K562 (cell line): Measurements from ENCODE around the gene RHOBTB3. TPM values are rescaled to one million over a fixed set of nuclear protein-coding genes. Genes with fewer than 3 reads are reported as not detected.

Experiments
- ATF1 ChIP-seq, 2 experiments: fragments of 450-650 bp in 1 of 2; IDR thresholded peaks; 2 replicates each; pipeline ENCODE4 v1.6.1; 2016; ENCODE audit warnings: missing compliant biosample characterization in 1 of 2, missing genetic modification characterization in 1 of 2
- CTBP1 ChIP-seq: fragments of 450-650 bp; IDR thresholded peaks from 2 replicates; pipeline ENCODE4 v1.6.1; 2016; ENCODE audit warnings: borderline replicate concordance
- HDAC2 ChIP-seq: fragments of 450-650 bp; IDR thresholded peaks from 2 replicates; pipeline ENCODE4 v1.6.1; 2016; ENCODE audit warnings: mild to moderate bottlenecking
- MCM7 ChIP-seq, 2 experiments: fragments of 450-650 bp; IDR thresholded peaks; 2 replicates each; pipeline ENCODE4 v1.6.1; 2016 to 2018
- PHB ChIP-seq: fragments of 250-450 bp; sonication (Bioruptor Pico); IDR thresholded peaks from 2 replicates; pipeline ENCODE4 v1.5.0; 2021
- SNIP1 ChIP-seq: fragments of 450-650 bp; IDR thresholded peaks from 2 replicates; pipeline ENCODE4 v1.7.1; 2017; ENCODE audit warnings: low read depth, mild to moderate bottlenecking
- SREBF1 ChIP-seq: fragments of 150-350 bp; IDR thresholded peaks from 2 replicates; pipeline ENCODE4 v1.6.1; 2014; ENCODE audit warnings: antibody characterized with exemption, low read depth, low read length, borderline replicate concordance
- polyA plus RNA-seq, 8 experiments: library from polyadenylated mRNA; depleted of rRNA in 4 of 8; stranded (reverse) in 5 of 8; unstranded in 3 of 8; fragments of >200 nt; fragmentation: Nextera tagmentation in 2 of 8; fragmentation: Illumina TruSeq in 1 of 8; extraction: Ambion mirVana in 2 of 8; extraction: Trizol in 1 of 8; gene quantifications; 2 replicates each; pipeline versions ENCODE4 v1.2.1 to v1.2.3, GENCODE V29; 2011 to 2014; ENCODE audit warnings: inconsistent platforms in 1 of 8, missing spikeins in 1 of 8
- total RNA-seq, 7 experiments: library from RNA; depleted of rRNA in 6 of 7; stranded (reverse); fragments of >200 nt in 6 of 7; fragmentation: Illumina TruSeq in 2 of 7; extraction: Trizol in 2 of 7; gene quantifications; 2 replicates each; pipeline versions ENCODE4 v1.2.1 to v1.2.3, GENCODE V29; 2011 to 2021; ENCODE audit warnings: low replicate concordance in 1 of 7
- TF ChIP-seq, protein P1 (sequence below): fragments of 250-450 bp; sonication (Bioruptor Pico); IDR thresholded peaks from 2 replicates; pipeline ENCODE4 v1.5.0; 2021; ENCODE audit warnings: mild to moderate bottlenecking, moderate library complexity
- TF ChIP-seq, protein P2 (sequence below), 3 experiments: fragments of 200-800 bp in 1 of 3; sonication (Bioruptor generic) in 1 of 3; sonication (generic) in 1 of 3; formaldehyde crosslinking in 1 of 3; IDR thresholded peaks; 2 replicates each; pipeline versions ENCODE4 v1.6.1 to v1.8.0; 2016 to 2022; ENCODE audit warnings: mild to moderate bottlenecking in 2 of 3, missing compliant biosample characterization in 2 of 3, missing genetic modification characterization in 2 of 3, missing genetic modification reagents in 1 of 3
- TF ChIP-seq, protein P3 (sequence below), 2 experiments: fragments of 450-650 bp in 1 of 2; sonication (generic) in 1 of 2; formaldehyde crosslinking in 1 of 2; IDR thresholded peaks; 2 replicates each; pipeline versions ENCODE4 v1.7.1 to v1.9.0; 2016 to 2022; ENCODE audit warnings: inconsistent platforms in 1 of 2, mild to moderate bottlenecking in 1 of 2, missing genetic modification reagents in 1 of 2
- TF ChIP-seq, protein P4 (sequence below): fragments of 250-450 bp; sonication (Bioruptor Pico); IDR thresholded peaks from 2 replicates; pipeline ENCODE4 v1.5.0; 2020; ENCODE audit warnings: mild to moderate bottlenecking

RHOBTB3 gene
- total and polyA plus RNA-seq, 9 of the 15 experiments (the other 6 are each of a cell fraction or from before 2014, with no cell fraction given), result 39.7 to 143 (median 115) TPM

DNA sequence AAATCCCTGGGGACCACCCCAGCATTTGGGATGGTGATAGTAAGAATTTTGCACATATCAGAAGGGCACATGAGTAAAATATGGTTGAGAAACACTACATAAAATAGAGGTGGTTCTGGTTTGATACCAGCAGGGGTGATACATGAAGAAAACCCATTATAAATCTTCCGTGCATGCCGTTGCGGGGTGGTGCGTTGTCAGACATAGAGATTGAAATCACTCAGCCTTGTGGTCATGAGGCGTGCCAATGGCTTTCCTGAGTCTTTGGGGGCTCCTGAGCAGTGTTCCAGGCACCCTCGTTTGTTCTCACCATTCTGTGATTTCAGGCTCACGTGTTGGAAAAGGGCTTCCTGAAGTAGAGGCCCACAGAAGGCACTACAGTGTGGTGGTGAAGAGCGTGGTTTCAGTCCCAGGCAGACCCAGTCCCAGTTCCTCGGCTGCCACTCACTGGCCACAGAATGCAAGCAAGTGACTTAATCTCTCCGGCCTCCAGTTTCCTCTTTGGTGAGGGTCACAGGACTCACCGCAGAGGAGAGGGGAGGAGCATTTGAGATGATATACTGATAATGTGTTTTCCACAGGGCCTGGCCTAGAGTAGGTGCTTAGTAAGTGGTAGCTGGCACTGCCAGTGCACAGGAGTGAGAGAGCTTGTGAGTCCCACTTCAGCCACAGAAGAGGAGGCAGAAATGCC lies 111.9 kb downstream of the RHOBTB3 start (continued):
- TF ChIP-seq, protein P1, sequence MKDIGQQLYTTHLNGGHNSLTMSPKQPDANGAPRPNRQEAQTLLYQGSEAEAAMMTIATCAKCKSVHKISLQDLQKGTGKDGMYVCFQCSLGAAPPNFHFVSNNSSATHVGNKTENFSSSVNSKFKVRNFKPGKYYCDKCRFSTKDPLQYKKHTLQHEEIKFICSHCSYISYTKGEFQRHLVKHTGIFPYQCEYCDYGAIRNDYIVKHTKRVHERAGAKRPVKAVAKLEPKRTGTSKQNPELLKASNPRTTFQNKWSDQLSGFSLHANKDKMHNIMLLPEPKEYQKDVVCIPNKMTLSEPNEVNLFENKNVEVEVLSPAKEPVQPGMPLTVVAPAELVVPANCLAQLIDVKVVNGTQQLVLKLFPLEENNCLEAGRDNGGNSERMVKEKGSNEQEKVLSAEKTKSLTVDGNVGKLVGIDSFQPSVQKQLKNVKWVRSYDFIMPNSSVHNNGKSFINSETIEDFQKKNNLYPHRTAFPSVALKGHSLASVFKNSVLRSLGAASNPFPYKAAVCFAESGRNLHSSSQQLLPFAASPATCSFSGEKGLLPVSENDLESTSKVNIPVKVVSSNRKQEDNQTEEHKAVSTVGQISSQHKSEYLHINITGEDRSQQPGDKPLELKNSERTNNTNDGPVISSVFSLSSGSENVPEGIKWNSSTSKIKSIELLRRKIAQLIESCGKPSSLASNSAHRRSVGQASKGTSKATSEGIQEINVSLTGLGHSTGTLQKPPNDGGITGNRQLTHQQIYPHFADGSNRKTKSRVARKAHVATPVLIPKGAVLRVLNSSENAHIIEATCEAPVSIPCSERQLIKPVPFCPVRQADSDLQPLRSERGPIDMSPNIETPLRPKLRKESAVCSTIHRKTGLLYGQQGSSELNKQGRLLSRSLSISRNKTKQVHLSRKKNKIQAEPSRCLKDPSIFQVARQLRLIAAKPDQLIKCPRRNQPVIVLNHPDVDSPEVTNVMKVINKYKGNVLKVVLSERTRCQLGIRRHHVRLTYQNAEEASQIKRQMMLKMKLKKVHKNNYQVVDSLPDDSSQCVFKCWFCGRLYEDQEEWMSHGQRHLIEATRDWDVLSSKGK (CRISPR knock-in tag), result no peak
- TF ChIP-seq MCM7 (IDR thresholded peaks at IDR 0.05), result no peak
- peak; percentile 53 for TF ChIP-seq HDAC2
- no peak for TF ChIP-seq SNIP1
- no peak for TF ChIP-seq SREBF1
- TF ChIP-seq, protein P2, sequence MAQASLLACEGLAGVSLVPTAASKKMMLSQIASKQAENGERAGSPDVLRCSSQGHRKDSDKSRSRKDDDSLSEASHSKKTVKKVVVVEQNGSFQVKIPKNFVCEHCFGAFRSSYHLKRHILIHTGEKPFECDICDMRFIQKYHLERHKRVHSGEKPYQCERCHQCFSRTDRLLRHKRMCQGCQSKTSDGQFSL (CRISPR knock-in tag; IDR thresholded peaks at IDR 0.05), result no peak
- TF ChIP-seq, protein P2 (tag; IDR thresholded peaks at IDR 0.05), result no peak
- TF ChIP-seq, protein P3, sequence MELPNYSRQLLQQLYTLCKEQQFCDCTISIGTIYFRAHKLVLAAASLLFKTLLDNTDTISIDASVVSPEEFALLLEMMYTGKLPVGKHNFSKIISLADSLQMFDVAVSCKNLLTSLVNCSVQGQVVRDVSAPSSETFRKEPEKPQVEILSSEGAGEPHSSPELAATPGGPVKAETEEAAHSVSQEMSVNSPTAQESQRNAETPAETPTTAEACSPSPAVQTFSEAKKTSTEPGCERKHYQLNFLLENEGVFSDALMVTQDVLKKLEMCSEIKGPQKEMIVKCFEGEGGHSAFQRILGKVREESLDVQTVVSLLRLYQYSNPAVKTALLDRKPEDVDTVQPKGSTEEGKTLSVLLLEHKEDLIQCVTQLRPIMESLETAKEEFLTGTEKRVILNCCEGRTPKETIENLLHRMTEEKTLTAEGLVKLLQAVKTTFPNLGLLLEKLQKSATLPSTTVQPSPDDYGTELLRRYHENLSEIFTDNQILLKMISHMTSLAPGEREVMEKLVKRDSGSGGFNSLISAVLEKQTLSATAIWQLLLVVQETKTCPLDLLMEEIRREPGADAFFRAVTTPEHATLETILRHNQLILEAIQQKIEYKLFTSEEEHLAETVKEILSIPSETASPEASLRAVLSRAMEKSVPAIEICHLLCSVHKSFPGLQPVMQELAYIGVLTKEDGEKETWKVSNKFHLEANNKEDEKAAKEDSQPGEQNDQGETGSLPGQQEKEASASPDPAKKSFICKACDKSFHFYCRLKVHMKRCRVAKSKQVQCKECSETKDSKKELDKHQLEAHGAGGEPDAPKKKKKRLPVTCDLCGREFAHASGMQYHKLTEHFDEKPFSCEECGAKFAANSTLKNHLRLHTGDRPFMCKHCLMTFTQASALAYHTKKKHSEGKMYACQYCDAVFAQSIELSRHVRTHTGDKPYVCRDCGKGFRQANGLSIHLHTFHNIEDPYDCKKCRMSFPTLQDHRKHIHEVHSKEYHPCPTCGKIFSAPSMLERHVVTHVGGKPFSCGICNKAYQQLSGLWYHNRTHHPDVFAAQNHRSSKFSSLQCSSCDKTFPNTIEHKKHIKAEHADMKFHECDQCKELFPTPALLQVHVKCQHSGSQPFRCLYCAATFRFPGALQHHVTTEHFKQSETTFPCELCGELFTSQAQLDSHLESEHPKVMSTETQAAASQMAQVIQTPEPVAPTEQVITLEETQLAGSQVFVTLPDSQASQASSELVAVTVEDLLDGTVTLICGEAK (IDR thresholded peaks at IDR 0.05), result 0 out of 2 replicates have a peak, but pooled peaks have one; percentile 2
- TF ChIP-seq, protein P3 (CRISPR knock-in tag; IDR thresholded peaks at IDR 0.05), result no peak
- no peak for TF ChIP-seq ATF1 (CRISPR knock-in tag; IDR thresholded peaks at IDR 0.05)
- peak; percentile 45; the same call in 1 of the 2 replicates for TF ChIP-seq ATF1 (tag; IDR thresholded peaks at IDR 0.05)
- TF ChIP-seq, protein P4, sequence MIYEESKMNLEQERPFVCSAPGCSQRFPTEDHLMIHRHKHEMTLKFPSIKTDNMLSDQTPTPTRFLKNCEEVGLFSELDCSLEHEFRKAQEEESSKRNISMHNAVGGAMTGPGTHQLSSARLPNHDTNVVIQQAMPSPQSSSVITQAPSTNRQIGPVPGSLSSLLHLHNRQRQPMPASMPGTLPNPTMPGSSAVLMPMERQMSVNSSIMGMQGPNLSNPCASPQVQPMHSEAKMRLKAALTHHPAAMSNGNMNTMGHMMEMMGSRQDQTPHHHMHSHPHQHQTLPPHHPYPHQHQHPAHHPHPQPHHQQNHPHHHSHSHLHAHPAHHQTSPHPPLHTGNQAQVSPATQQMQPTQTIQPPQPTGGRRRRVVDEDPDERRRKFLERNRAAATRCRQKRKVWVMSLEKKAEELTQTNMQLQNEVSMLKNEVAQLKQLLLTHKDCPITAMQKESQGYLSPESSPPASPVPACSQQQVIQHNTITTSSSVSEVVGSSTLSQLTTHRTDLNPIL (CRISPR knock-in tag), result no peak
- no peak for TF ChIP-seq PHB (CRISPR knock-in tag)
- peak; percentile 66; the same call in 1 of the 2 replicates for TF ChIP-seq CTBP1
